GM18870 (cell line): ENCODE measurements around the gene ATP1A3.

Experiments
- ATAC-seq: cut with Tn5 transposase; IDR thresholded peaks from one replicate; pipeline ENCODE4 v1.9.1; 2021; ENCODE audit warnings: moderate library complexity; ENCODE audit not compliant: unreplicated experiment

ATP1A3 gene

DNA sequence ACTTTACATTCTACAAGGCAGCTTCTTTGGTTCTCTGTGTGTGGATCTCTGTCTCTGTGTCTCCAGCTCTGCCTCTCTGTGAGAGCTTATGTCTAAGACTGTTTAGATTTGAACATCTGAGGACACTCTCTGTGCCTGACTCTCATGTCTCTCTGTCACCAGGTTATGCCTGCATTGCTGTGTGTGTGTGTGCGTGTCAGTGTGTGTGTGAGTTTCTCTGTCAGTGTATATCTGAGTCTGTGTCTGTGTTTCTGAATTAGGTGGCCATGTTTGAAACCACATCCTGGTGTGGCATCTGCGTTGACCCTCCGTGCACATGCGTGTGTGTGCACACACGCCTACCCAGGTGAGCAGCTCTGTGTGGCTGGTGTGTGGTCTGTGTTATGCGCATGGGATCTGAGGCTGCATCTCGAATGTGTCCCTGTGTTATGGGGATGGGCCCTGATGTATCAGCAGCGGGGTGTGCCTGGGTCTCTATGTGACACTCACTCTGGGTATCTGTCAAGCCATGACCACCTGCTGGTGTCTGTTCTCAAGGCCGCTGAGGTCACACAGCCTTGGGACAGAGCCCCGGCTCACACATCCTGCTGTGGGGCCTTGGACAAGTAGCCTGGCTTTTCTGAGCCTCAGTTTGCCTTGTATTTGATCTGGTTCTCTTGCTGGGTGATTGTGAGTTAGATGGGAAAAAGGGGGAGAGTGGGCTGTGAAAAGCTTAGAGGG, 6.7 kb downstream of the ATP1A3 start:
- no peak for ATAC-seq

DNA sequence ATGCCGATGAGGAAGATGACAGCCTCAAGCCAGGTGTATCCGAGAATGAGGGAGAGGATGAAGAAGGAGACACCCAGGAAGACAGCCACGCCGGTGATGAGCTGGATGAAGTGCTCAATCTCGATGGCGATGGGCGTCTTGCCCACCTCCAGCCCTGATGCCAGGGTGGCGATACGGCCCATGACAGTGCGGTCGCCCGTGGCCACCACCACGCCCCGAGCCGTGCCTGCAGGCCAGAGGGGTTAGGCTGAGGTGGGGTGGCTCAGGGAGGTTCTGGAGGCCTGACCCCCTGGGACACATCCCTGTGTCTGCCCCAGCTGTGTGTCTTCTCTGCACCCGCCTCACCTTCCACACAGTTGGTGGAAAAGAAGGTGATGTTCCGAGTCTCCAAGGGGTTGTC, 9.1 kb downstream of the ATP1A3 start:
- no peak for ATAC-seq

DNA sequence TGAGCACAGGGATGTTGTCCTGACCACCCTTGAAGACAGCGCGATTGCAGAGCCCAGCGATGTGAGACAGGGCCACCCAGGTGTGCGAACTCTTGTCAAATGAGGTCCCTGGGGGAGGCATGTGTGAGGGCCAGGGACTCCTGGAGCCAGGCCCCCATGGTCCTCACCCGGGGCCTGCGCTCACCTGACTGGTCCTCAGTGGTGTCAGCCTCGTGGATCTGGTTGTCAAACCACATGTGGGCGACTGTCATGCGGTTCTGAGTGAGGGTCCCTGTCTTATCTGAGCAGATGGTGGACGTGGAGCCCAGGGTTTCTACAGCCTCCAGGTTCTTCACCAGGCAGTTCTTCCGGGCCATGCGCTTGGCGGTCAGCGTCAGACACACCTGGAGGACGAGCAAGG, 12.3 kb downstream of the ATP1A3 start:
- no peak for ATAC-seq

DNA sequence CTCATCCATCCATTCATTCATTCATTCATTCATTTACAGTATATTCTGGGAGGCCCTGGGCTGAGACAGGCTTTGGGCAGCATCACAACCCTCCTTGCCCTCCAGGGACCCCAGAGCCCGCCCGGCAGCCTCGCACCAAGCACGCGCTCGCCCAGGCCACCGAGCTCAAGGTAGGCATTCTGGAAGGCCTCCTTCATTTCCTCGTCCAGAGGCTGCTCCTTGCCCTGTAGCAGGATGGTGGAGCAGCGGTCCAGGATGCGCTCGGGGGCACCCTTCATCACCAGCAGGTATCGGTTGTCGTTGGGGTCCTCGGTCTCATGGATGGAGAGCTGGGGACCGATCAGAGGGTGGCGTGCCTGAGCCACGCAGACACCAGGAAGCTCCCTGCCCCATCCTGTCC, 15.6 kb downstream of the ATP1A3 start:
- no peak for ATAC-seq

DNA sequence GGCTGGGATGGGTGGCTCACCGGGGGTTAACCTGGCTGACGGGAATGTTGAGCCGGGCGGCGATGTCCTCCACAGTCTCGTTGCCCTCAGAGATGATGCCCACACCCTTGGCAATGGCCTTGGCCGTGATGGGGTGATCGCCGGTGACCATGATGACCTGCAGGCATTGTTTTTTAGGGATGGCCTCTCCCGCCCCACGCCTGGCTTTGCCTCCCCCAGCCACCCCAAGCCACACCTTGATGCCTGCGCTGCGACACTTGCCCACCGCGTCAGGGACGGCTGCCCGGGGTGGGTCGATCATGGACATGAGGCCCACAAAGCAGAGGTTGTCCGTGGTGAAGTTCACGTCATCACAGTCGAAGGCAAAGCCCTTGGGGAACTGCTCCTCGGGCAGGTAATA, 16.1 kb downstream of the ATP1A3 start:
- no peak for ATAC-seq

DNA sequence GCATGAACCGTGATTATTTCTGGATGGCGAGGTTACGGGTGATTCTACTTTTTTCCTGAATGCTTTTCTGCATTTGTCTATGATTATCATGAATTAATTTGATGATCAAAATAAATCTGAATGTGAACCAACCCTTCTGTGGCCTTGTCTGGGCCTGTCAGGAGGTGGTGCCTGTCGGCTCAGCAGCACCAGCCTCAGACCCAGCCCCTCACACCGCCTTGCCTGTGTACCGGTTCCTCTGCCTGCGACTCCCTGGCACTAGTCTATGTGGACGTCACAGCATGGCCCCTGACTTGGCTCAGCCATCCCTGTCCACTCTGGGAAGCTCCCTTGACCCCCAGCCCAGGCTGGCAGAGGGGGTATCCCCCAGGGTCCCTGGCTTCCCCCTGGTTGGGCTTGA, 19.4 kb downstream of the ATP1A3 start:
- no peak for ATAC-seq

DNA sequence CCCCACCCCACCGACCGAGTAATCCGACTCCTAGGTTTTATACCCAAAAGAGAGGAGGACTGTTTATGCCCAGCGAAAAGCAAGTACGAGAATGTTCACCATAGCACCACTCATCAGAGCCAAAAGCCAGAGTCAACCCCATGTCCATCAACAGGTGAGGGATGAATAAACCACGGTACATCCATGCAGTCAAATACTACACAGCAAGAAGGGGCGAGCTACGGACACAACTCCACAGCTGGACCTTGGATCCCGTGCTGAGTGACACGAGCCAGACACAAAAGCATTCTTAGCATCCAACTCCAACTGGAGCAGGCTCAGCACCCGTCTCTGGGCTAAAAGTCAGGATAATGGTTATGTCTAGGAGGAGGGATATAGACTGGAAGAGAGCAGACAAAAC, 22.7 kb downstream of the ATP1A3 start:
- no peak for ATAC-seq

DNA sequence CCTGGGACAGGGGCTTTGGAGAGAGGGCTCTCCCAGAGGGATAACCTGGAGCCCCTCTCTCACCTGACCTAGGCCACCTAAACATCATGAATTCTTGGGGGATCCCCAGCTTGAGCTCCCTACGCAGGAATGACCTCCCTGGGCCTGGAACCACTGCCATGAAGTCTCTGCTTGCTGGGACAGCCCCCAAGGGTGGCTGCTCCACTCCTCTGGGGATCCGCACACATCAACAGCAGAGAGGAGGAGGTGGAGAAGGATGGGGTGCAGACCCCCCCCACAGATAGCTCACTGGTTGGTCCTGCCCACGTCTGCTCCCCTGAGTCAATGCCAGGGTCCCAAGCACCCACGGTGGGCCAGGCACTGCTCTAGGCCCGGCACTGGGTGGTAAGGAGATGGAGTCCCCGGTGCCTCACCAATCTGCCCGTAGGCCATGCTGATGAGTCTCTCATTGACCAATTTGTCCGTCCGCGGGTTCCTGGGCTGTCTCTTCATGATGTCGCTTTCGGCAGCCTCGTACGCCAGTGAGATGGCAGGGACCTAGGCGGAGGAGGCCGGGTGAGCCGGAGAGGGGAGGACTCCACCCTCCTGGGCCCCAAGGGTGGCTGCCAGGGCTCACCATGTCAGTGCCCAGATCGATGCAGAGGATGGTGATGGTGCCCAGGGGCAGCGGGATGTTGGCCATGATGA, 24.1 kb downstream of the ATP1A3 start:
- ATAC-seq: no peak

DNA sequence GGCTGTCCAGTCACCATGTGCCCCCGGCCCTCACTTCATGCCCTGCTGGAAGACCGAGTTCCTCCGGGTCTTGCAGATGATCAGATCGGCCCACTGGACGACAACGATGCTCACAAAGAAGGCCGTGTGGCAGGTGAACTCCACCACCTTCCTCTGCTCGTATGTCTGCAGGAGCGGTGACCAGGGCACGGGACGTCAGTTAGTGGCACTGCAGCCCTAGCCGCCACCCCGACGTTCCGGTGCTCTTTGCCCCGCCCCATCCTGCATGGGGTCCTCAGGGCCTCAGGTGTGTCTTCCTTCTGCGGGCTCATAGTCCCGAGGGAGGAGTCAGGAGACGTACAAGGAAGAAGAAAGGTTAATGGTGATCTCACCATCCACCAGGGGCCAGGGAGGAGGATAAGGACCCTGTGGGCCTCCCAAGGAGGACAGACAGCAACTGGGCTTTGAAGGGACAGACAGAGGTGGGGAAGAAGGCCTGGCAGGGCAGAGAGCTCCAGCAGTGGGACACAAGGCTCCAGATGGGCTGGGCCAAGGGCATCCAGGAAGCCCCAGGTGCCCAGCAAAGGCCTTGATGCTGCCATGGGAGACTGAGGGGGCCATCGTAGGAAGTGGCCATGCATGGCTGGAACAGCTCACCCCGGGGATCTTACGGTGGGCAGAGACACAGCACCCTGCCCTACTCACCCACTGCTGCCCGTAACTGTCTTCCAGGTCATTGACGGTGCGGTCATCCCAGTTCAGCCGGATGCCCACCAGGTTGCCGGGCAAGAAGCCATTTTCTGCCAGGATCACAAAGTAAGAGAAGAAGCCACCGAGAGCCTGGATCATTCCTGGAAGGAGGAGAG, 25.1 kb downstream of the ATP1A3 start:
- no peak for ATAC-seq

DNA sequence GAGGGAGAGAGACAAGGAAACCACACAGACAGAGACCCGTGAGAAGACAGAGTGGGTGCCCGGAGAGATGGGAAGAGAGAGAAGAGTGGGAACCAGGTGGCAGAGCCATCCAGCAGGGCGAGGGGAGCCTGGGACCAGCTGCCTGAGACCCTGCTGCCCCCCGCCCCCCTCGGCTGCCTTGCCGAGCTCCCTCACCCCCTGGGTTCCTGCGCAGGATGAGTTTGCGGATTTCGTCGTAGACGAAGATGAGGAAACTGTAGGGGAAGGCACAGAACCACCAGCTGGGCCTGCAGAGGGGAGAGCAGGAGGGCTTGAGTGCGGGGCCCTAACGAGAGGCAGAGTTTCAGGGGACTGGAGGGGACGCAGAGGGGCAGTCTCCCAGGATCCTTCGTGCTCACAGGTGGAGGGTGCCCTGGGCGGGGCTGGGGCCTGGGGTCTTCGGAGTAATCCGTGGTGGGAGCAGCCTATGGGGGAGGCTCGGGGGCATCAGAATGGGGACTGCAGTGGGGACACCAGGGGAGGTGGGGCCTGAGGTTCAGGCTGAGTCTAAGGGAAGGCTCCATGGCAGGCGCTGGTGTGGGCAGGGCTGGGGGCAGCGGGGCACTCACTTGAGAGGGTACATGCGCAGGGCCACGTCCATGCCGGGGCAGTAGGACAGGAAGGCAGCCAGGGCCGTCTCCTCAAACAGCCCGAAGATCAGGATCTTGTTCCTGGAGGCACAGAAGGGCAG, 26.8 kb downstream of the ATP1A3 start:
- no peak for ATAC-seq

DNA sequence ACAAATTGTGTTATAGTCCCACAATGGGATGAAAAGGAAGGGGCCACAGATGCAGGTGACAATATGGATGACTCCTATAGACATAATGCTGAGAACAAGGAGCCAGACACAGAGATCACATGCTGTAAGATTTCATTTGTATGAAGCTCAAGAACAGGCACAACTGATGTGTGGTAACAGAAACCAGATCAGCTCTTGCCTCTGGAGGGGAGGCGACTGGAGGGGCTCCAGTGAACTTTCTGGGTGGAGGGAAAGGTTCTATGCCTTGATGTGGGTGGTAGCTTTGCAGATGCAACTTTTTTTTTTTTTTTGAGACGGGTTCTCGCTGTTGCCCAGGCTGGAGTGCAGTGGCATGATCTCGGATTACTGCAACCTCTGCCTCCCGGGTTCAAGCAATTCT, 28.9 kb downstream of the ATP1A3 start:
- ATAC-seq: no peak

DNA sequence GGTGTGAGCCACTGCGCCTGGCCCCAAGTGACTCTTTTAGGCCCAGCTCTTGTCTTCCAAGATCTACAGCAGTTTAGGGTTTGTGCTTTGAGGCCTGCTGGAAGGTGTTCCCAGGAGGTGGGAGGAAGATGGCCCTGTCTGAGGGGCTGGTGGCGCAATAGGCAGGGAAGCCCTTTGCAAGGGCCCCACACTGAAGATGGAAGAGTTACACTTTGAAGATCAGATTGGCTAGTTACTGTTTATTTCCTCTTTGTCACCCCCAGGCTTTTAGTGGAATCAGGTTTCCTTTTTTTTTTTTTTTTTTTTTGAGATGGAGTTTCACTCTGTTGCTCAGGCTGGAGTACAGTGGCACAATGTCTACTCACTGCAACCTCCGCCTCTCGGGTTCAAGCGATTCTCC, 33.1 kb downstream of the ATP1A3 start:
- ATAC-seq: no peak

DNA sequence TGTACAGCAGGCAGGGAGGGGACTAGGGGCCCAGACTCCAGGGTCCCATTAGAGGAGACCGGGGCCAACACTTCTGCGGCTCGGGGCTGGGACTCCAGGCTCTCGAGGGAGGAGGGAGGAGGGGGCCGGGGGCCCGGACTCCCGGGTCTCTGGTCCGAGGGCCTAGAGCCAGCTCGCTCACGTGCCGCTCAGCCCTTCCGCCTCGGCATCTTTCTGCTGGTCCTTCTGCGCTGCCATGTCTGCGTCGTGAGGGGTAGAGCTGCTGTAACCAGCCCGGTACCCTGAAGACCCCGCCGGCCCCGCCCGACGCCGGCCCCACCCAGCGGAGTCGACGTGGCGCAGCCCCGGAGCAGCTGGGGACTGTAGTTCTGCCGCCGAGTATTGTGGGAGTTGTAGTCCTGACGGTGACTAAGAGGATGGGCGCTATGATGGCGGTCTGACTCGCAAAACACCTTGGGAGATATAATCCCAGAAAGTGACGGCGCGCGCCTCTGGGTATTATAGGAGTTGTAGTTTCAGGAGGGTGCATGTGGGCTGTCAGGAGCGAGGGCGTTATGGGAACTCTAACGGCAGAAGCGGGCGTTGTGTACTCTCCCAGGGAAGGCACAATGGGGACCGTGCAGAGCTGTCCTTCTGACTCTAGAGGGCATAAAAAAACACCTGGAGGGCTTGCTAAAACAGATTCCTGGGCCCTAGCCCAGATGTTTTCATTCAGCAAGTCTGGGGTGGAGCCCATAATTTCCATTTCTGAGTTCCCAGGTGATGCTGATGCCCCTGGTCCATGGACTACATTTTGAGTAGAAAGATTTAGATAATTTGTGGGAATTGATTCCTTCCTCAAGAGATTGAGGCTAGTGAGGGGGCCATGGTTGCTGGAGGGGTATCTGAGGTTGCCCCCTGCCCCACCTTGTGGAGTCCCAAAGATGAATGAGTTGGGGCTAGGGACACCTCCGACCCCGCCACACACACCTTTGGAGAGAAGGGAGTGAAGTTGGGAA, 34.7 kb downstream of the ATP1A3 start, which contains the start of gene RABAC1:
TSS of gene RABAC1 (minus strand) at position 266 of the 998 bp plus-strand sequence. CDS start at position 237, 29 bp downstream.
- peak; percentile 81 for ATAC-seq

DNA sequence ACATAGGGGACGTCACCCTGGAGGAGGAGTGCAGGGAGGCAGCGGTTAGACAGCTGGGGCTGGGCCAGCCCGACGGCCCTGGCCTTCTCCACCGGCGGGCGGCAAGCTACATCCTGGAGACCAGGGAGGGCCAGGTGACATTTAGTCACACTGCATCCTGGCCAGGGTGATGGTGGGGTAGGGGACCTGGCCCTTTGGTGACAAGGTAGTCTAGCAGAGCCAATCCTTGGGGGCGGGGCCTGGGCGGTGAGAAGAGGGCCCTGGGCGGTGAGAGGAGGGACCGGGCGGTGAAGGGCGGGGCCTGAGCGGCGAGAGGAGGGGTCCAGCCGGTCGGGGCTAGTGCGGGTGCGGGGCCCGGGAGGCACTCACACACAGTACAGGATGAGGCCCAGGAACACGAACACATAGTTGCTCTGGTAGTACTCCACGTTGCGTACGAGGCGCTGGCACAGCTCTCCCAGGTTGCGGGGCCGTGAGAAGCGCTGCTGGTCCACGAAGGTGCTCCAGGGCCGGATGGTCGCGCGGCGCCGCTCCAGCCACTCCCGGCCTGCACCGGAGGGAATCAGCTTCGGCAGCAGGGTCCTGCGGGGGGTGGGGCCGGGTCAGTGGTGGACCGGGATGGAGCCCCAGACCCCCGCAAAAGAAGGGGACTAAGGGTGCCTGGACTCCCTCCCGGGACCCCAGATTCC, 35.5 kb downstream of the ATP1A3 start:
- no peak for ATAC-seq

DNA sequence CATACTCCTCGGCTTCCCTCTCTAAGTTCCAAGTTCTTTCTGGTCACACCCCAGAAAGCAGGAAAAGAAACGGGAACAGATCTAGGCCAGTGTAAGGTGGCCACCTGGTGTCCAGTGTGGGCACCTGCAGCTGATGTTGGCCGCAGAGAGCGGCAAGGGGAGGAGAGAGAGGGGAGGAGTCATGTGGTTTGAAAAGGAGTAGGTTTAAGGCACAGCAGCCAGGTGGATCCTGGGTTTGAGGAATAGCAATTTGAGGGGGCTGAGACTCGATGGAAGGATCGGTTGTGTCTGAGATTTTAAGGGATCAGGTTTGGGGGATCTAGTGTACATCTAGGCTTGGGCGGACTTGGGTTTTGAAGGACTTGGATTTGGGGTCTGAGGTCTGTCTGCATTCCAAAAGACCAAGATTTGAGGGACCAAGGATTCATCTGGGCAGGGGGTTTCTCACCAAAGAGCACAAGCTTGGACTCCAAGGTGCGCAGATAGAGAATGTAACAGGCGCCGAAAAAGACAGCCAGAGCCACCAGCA, 36.1 kb downstream of the ATP1A3 start:
- no peak for ATAC-seq

DNA sequence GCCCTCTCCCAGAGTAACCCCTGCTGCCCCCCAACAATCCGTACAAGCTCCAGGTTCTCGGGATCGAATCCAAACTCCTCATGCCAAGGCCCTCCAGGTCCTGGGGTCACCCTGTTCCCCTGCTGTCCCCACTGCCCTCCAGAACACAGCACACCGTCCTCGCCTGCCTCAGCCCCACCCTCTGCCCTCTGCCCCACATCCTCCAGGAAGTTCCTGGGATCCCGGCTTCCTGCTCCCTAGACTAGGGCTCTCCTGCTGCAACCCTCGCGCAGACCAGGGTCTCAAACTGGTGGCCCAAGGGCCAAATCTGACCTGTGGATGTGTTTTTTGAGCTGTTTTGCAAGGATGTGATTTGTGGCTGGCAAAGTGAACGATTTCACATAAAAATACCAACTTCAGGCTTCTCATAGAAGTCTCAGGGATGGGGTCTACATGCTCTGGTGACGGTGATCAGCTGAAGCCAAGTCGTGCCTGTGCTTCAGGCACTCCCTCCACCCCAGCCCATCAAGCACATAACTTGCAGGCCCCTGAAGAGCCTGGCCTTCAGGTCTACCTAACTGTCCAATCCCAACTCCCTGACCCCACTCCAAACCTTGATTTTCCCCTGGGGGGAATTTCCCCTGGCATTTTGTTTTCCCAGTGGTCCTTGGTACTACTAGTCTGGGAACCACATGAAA, 36.7 kb downstream of the ATP1A3 start:
- no peak for ATAC-seq

DNA sequence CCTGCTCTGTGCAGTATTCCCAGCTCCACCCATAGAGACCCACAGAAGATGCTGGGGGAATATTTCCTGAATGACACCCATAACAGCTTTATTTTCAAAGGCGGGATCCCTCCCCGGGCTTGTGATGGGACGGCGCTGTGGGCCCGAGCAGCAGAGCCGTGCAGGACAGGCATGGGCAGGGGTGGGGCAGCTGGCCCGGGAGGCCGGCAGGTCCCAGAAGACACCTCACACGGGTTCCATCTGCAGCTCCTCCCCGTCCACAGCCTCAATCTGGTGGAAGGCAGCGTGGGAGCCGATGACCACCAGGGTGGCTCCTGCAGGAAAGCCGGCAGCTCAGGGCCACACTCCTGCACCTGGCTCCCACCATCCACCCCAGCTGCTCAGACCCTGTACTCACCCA, 37.4 kb downstream of the ATP1A3 start:
- no peak for ATAC-seq

DNA sequence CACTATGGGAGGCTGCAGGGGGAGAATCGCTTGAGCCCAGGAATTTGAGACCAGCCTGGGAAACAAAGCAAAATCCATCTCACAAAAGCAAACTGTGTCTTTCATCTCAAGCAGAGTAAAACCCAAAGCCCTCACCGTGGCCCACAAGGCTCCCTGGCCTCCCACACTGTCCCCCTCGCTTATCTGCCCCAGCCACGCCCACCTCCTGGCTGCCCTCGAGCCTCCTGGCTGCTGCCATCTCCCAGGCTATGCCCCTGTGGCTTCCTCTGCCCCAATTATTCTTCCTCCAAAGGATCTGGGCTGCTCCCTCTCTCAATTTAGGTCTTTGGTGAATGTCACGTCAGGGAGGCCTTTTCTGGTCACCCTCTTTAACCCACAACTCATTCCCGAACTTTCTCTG, 38.5 kb downstream of the ATP1A3 start:
- no peak for ATAC-seq
